HG02678 (cell line): Measurements from ENCODE around the gene KDM4B.

ENCODE experiments used
- ATAC-seq: cut with Tn5 transposase; IDR thresholded peaks from one replicate; pipeline ENCODE4 v1.9.1; 2021; ENCODE audit warnings: mild to moderate bottlenecking, moderate library complexity; ENCODE audit not compliant: unreplicated experiment

Gene KDM4B

DNA sequence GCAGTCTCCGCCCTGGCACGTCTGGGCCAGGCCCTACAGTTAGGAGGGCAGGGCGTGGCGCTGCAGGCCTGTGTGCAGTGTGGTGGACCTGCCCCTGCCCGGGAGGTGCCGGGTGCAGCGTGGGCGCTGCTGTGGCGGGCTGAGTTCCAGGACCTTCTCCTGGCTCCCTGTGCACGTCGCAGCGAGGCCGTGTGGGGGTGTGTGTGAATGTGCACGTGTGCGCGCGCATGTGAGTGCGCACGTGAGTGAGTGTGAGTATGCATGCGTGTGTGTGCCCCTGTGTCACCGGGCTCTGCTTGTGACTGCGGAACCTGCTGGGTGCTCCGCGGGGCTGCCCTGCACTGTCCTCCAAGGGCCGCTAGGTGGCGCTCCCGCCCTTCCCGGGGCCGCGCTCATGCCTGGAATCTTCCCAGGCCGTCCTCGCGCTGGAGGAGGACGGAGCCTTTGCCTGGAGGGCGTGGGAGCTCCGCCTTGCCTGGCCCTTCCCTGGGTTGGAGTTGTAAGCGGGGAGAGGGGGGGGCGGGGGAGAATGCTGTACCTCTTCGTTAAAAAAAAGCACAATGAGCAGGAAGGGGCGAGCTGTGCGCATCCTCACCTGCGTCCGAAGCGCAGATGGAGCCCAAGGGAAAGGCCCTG, 79.3 kb downstream of the KDM4B start:
- no peak for ATAC-seq

DNA sequence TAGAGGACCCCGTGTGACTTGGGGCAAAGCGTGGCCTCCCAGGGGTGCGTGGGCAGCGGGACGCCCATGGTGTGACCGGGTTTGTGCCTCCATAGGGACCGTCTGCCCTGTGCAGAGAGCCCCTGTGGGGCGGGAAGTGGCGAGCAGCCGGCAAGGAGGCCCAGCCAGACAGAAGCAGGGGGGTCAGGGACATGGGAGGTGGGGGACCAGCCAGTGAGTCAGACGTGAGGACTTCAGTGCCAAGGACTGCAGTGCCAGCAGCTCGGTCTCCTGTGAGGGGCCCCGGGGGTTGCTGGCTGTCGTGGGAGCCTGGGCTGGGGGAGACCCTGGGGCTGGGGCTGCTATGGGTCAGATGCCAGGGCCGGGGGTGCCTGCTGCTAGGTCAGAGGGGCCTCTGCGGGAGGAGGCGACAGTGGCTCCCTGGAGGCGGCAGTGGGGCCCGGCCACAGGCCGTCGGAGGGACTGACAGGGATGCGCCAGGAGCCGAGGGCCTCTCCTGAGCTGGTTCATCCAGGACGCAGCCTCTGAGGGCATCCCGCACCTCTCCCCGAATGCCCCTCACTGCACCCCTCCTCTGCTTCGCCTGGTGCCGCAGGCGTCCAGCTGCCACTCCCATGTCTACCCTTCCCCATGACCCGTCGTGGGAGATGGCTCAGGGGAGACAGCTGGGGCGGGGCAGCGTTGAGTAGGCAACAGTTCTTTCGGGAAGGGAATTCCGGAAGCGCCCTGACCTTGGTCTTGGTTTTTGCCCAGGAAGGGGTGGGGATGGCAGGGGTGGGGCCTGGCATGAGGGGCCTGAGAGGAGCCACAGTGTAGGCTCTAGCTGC, 80.0 kb downstream of the KDM4B start:
- ATAC-seq, result no peak

DNA sequence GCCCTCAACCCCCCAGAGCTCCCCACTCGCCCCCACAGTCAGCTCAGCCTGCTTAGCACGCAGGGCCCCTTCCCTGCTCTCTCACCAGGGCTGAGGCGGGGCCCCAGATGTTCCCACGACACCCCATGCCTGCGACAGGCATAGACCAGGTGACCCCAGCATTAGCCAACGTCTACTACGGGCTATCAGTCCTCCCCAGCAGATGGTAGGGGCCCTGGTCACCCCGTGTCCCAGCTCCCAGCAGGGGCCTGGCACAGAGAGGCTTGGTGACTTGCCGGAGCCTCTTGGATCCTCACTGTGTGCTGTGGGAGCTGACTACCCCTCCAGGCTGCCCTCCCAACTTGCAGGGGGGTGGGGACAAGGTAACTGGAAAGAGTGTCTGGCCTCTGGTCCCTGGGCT, 80.6 kb downstream of the KDM4B start:
- ATAC-seq, result no peak

DNA sequence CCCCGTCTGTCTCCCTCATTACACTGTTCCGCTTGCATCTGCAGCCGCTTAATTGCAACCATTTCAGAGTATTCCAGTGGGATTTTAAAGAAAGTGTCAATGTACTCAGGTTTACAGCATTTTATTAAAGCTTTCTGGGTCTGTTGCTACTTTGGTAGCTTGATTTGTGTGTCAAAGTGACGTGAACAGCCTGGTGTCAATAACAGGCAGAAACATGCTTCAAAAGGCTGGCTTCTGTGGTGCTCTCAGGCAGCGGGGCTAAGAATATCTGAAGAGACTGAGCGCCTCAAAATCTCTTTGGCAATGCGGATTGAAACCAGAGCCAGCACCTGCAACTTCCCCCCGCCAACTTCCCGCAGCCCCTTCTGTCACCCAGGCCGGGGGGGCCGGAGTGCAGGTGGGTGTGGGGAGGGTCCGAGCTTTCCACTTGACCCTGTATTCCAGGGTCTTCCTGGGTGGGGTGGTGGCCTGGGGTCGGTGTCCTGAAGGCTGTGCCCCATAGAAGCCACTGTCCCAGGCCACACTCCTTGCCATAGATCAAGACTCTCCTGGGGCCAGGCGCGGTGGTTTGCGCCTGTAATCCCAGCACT, 81.2 kb downstream of the KDM4B start:
- no peak for ATAC-seq

DNA sequence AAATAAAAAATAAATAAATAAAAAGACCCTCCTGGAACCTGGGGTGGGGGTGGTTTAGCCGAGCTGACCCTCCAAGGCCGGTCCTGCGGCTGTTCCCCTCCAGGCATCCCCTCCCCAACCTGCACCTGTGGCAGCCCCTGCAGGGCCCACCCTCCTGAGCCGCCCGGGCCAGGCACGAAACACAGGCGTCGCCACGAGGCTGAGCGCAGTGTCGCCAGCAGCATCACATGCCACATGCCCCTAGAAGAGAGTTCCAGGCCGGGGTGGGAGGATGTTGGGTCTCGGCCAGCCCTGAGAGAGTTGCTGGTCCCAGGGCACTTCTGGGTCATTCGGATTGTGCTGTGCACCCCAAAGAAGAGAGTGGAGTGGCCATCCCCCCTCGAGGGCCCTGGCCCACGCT, 82.0 kb downstream of the KDM4B start:
- ATAC-seq, result no peak

DNA sequence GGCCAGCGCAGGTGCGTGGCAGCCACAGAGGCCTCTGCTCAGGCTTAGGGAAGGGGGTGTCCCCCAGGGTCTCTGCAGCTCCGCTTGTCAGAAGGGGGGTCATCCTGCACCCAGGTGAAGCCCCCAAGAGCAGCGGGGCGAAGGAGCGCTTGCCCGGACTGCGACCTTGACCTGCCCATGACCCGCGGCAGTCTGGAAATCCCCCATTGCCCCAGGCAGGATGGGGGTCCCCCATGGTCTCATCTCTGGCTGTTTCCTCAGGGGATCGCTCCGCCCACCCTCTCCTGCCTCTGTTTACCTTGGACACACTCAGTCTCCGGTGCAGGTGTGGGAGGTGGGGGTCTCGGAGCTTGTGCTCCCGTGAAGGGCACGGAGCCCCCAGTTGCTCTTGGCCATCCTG, 82.7 kb downstream of the KDM4B start:
- ATAC-seq, result no peak

DNA sequence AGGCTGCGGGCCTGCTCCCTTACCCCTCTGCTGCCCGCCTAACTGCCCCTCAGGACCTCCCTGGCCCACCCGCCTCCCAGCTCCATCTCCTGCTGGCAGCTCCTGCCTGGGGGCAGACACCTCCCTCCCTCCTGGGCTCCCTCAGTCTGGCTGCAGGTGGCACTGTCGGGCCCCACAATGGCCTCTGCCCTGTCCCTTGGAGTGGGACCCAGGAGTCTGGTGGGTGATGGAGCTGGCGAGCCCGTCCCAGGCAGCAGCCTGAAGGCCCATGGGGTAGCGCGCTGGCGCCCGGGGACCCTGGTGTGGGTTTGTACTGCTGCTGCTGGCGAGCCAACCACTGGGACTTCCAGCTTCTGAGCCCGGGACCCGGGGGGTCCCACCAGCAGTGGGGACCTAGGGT, 83.6 kb downstream of the KDM4B start:
- no peak for ATAC-seq

DNA sequence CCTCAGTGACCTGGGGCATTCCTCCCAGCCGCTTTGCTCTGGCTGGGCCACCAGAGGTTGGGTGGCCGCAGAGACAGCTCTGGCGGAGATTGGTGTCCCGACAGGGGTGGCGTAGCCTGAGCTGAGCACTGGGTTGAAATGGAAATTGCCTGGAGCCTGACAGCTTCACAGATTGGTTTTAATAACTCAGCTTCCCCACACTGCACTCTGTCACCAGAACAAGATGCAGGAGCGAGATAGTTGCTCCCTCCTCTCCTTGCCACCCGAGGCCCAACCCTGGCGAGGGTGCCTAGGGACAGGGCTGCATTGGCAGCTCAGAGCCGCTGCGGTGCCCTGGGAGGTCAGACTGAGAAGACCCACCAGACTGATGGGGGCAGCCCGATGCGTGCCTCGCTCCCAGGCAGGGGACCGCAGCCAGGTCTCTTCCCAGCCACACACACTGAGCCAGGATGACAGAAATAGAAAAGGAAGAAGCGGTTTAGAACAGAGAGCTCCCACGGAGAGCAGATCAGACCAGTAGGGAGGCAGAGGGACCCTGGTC, 84.1 kb downstream of the KDM4B start:
- ATAC-seq, result no peak

DNA sequence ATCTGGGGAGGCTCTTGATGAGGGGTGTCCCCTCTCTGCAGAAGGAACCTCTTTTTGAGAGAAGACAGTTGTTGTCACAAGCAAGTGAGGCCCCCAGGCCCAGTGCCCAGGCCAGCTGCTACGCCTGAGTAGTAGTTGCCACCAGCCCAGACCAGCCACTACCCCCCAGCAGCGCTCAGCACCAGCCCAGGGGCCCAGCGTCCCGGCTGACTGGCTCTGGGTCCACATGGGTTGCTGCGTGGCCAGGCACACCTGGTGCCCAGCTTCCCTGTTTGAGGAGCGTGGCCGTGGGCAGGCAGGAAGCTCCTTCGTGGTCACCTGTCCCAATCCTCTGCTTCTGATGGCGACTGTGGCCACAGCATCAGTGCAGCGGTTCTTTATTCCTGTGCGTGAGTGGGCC, 84.7 kb downstream of the KDM4B start:
- no peak for ATAC-seq

DNA sequence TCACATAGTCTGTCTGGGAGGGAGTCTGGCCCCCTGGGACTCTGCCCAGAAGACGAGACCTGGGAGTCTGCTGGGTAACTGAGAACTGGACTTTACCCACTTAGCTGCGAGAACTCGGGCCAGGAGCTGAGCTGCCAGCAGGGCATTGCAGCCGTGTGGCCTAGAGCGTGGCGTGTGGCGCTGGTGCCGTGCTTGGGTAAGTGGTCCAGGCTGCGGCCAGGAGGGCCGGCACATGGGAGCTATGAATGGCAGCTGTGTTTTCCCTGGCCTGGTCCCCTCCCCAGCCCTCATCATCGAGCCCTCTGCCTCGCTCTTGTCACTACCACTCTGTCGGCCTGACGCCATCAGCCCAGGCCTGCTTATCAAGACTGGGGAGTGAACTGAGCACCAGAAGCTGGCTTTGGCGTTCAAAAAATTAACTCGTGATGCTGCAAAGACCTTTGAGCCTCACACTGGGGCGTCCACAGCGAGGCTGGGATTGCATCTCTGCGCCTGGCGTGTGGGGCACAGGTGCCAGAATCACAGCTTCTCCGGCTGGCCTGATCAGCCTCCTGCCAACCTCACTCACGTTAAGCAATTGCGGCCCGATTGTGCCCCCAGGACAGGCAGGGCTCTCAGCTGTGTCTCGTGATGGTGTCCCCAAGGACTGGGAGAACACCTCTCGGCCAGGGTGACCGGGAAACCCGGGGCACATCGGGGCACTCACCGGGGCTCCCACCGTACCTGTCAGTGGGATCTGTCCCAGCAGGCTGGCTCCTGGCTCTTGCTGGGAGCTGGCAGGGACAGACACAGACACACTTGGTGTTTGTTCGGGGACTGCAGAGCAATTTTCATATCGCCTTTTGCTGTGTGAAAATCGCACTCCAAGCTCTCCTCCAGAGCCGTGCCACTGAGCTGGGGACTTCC, 85.9 kb downstream of the KDM4B start:
- no peak for ATAC-seq

DNA sequence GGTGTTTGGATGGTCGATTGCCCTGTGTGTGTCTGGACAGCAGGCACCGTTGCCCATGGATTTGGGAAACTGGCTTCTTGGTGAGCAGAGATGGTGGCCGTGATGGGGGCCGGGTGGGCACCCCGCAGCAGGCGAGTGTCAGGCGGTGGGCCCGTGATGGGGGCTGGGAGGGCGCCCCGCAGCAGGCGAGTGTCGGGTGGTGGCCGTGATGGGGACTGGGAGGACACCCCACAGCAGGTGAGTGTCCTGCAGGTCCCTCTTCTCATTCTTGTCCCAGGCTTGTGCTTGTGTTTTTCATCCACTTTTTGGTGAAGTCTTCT, 86.5 kb downstream of the KDM4B start:
- no peak for ATAC-seq

DNA sequence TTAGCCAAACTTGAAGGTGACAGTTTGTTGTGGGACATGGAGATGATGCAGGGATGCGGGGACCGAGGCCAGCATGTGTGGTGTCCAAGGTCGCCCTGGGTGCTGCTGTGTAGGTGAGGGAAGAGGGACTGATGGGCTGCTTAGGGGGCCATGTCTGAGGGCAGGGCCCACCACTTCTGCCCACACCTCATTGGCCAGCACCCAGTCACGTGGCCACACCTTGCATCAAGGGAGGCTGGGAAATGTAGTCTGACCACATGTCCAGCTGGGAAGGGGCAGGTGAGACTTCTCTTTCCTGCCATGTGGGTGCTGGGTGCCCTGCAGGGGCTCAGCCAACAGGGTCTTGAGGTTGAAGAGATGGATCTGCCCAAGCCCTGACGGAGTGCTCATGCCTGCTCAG, 88.9 kb downstream of the KDM4B start:
- ATAC-seq, result no peak

DNA sequence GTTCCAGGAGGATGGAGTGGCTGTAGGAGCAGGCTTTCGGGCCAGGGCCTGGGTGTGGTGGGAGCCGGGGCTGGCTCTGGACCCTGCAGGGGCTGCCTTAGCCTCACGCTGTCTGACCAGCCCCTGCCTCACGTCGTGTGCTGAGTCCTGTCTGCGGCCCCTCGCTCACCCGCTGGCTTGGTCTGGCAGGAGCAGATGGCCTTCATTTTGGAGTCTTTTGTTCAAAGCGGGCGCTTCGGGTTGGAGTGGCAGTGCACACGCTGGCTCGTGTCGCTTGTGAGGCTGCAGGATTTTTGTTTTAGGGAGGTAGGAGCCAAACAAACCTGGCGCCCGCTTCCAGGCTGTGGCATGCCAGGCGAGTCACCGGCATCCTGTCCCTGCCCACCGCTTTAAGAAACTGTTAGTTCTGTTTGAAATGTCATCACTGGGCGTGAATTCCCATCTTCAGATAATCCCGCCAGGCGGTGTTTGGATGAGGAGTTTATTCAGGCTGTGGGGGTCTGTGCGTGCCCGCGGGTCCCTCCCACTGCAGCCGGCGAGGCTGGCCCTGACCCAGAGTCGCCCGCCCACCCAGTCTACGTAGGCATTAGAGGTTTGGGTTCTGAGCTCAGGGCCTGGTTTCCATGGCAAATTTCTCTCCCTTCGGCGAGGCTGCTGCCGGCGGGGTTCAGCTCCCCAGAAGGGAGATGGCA, 89.8 kb downstream of the KDM4B start:
- no peak for ATAC-seq

DNA sequence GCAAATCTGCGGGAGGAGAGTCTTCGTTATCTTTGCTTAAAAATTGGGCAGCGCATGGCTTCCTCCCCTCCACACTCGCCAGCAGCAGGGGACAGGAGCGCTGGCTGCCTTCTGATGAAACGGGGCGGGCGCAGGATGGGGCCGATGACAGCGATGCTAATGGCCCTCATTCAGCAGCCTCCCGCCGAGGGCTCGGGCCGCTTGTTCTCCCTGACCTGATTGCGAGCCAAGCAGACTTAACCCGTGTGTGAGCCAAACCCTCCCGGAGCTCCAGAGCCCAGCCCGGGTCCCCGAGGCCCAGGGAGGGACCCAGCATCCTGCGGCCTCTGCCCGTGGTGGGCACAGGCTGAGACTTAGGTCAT, 90.3 kb downstream of the KDM4B start:
- ATAC-seq, result no peak

DNA sequence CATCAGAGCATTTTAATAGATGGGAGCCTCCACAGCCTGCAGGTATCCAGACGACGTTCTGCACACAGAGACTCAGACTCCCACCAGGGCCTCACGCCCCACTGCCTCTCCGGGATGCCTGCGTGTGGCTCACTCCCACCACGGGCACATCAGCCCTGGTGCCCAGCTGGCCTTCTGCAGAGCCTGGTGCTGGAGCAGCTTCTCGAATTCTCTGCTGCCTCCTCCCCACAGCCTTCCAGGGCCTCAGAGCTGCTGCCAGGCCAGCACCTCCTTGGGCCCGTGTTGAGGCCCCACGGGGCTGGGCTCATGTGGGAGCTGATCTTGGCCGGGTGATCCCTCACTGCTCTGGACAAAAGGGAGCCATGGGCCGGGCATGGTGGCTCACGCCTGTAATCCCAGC, 90.9 kb downstream of the KDM4B start:
- no peak for ATAC-seq

DNA sequence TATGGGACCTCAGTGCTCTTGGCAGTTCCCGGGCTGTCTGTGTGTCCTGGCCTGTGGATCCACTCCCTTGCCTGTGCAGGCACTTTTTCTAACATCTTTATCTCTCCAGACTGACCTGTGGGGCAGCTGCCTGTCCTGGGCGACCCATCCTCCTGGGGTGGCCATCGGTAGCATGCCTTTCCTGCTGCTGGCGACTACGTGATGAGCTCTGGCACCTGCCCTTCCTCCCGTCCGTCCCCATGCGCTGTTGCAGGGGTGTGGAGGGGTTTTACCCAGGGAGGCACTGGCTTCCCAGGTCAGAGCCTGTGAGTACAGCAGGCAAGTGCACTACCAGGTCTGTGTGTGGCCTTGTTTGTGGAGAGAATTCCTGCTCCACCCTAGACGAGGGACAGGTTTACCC, 93.3 kb downstream of the KDM4B start:
- no peak for ATAC-seq

DNA sequence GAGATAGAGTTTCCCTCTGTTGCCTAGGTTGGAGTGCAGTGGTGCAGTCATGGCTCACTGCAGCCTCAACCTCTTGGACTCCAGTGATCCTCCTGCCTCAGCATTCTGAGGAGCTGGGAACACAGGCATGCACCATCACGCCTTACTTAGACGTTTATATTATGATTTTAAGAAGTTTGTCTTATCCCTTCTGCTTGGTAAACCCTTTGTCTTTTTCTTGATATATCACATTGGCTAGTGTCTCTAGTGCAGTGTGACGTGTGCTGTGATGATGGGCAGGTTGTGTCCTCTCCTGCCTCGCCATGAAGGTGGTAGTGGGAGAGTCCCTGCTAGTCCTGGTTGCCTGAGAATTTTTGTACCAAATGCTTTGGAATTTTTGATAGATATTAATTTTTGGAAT, 93.9 kb downstream of the KDM4B start:
- ATAC-seq, result no peak

DNA sequence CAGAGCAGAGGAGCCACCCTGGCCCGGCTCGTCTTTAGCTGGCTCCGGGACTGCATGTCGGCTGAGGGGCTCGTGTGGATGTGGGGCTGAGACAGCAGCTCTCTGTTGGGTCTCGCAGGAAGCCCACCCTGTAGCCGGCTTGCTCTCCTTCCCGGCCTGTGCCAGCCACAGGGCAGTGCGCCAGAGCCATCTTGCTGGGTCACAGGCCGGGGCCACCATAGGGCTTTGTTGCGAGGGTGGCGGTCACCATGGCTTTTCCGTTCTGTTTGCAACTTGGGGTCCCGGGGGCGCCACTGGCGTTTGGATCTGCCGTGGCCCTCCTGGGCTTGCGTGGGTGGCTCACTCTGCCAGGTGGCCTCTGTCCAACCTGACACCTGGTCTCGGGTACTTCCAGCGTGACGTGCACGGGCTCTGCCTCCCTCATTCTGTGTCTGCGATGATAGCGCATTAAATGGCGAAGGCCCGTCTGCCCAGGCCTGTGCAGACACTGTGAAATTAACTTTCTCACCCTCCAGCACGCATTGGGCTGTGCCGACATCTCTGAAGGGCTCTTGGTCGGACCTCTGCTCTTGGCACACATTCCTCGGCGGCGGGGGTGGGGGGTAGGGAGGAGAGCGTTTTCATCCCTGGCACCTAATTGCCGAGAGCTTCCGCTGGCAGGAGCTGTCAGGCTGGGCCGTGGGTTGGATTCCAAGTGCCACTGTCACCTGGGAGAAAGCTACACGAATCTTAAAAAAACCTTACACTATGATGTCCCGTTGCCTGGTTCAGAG, 95.1 kb downstream of the KDM4B start:
- no peak for ATAC-seq

DNA sequence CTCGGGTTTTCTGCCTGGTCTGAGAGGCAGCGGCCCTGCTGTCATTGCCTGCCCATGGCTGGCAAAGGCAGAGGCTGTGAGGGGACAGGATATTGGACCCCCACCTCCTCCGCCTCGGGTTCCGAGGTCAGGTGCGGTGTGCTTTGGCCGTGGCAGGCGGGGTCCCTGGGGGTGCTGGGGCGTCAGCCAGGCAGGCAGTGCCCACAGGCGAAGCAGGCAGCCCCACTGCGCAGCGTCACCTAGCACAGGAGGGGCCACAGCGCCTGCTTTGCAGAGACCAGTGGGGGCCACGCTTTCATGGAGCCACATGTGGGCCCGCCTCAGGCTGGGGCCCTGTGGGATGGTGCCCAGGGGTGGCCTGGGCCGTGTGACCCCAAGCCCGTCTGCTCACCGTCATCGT, 96.0 kb downstream of the KDM4B start:
- ATAC-seq, result no peak

DNA sequence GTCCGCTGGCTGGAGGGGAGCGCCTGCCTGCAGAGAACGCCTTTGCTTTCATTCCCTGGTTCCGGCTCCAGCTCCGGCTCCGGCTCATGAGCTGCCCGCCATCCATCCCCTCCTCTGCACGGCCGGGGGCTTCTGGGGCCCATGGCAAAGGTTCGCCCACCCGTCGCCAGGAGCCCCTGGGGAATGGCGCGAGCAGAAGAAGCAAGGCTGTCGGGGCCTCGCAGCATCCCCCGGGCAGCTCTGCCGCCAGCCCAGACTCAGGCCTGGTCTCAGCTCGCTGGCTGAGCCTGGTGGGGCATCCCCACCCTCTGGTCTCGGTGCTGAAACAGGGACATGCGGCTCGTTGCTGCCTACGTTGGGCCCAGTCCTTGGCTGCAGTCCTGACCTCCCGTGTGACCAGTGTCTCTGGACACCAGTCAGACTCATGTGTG, 96.8 kb downstream of the KDM4B start:
- no peak for ATAC-seq
